GM20431 (cell line): ENCODE results near the gene NPDC1.
"Not testable (repeated sequence)": the region's sequence is repeated elsewhere in the genome, so short reads cannot be mapped to it uniquely, and the experiment has no call there.

Experiments used
- in situ Hi-C: fragments of 300-500 bp; cut with MseI, MboI; formaldehyde crosslinking; loops from one replicate; pipeline ENCODE4 v1.15.0; 2020; ENCODE audit warnings: low sequenced_read_pairs; ENCODE audit not compliant: unreplicated experiment

Gene NPDC1

GRCh38 chr9:137015976-137016375 lies 30.0 kb downstream of the NPDC1 start:
- in situ Hi-C loops: no loop called here

DNA sequence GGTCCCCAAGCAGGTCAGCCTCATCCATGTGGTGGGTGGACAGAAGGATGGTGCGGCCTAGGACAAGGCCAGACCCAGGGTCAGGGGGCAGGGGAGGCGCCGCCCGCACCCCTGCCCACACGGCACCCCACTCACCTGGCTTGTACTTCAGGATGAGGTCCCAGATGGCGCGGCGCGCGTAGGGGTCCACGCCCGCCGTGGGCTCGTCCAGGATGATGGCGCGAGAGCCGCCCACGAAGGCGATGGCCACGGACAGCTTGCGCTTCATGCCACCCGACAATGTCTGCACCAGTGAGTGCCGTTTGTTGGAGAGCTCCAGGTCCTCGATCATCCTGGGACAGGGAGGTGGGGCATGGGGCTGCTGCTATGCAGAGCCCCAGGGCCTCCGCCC lies 30.4 kb downstream of the NPDC1 start:
- in situ Hi-C loops: no loop called here

DNA sequence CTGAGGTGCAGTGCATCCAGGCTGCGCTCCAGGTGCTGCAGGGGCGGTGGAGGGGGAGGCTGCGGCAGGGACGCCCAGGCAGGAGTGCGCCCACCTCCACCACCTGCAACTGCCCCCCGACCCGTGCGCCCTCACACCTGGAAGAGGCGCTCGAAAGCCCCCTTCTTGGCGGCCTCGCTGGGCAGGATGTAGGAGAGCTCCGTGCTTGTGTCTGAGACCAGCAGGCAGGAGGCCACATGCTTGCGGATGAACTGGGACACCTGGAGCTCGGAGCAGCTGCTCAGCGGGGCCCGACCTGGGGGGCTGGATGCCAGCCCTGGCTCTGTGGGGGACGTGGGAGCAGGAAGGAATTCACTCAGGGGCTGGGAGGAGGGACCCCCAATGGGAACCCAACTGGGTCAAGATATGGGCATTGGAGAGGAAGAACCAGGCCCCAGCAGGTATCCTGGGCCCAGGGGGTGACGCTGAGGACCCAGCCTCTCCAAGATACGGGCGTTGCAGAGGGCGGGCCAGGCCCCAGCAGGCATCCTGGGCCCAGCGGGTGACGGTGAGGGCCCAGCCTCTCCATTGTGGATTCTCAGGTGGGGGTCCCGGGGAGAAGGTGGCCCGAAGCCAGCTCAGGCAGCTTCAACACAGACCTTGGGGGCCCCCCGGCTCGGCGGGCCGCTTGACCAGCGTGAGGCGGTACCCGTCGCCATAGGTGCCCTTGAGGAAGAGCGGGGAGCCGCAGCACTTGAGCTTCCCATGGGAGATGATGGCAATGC lies 31.0 kb downstream of the NPDC1 start:
- in situ Hi-C loops: no loop called here

DNA sequence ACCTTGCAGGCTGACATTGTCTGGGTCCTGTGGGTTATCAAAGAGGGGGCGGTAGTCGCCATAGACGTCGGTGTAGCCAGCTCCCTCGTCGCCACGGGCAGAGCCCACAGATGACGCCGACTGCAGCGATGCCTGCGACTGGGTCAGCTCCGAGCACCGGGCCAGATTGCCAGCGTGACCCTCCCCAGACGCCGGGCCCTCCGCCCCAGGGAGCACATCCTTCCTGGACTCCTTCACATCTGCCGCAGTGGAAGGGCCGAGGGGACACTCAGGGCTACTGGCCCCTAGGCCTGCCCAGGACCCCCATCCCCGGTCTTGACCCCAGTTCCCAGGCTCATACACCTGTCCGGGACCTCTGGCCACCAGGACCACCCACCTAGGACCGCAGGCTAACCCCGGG lies 31.8 kb downstream of the NPDC1 start:
- in situ Hi-C loops: no loop called here

DNA sequence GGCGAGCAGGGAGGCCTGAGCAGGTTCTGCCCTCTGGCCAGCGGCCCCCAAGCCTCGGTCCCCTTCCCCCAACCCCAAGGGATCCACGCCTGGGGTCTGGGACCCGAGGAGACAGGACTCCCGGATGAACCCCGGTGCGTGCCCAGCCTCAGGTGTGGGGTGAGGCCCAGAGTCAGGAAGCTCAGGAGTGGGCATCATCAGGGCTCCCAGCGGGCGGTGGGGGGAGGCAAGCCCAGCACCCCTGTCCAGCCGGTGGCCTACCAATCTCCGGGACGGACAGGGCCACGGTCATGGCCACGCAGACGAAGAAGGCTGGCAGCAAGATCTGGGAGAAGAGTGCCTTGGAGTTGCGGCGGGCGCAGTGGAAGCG lies 32.4 kb downstream of the NPDC1 start:
- in situ Hi-C loops: no loop called here

- in situ Hi-C loops: no loop called here
These were observed 33.0 kb downstream of the NPDC1 start for GRCh38 chr9:137012694-137013570.

DNA sequence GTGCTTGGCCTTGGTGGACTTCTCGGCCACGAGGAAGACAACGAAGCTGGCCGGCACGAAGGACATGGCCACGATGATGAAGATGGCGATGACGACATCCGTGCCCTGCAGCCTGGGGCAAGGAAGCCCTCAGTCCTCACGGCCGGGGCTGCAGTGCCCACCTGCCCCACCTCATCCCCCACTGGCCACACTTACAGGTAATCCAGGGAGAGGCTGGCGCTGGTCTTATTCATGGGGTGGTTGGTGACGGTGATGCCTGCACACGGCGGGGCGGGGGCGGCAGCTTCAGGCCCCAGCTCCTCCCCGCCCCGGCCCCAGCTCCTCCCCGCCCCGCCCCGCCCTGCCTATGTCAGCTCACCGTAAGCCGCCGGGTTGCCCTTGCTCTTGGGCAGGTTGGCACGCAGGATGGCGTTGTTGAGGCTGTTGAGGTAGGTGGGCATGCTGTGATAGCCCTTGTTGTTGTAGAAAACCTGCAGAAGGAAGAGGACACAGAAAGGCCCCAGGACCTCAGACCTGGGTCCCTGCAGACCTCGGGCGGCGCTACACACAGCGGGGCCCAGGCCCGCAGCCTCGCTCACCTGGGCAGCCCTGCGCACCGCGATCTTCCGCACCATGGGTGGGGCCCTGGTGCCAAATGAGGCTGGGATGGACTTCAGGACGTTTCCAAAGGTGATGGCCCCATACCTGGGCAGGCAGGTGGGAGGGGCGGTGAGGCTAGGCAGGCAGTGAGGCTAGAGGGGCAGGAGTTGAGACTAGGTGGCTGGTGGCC lies 33.9 kb downstream of the NPDC1 start:
- in situ Hi-C loops: no loop called here

DNA sequence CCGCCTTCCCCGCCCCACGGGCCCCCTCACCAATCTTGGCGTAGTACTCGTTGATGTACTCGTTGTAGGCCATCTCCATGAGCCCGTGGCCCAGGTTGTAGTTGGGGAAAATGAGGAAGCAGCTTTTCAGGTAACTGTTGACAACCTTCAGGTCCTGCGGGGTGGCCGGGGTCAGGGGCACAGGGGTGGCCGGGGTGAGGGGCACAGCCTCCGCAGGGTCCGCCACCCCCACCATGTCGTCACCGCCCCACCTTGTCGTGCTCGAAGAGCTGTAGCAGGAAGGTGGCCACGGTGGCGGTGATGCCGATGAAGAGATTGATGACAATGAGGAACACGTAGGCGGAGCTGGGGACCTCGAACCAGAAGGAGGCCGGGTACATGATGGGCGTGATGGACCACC lies 34.8 kb downstream of the NPDC1 start:
- in situ Hi-C loops: no loop called here

DNA sequence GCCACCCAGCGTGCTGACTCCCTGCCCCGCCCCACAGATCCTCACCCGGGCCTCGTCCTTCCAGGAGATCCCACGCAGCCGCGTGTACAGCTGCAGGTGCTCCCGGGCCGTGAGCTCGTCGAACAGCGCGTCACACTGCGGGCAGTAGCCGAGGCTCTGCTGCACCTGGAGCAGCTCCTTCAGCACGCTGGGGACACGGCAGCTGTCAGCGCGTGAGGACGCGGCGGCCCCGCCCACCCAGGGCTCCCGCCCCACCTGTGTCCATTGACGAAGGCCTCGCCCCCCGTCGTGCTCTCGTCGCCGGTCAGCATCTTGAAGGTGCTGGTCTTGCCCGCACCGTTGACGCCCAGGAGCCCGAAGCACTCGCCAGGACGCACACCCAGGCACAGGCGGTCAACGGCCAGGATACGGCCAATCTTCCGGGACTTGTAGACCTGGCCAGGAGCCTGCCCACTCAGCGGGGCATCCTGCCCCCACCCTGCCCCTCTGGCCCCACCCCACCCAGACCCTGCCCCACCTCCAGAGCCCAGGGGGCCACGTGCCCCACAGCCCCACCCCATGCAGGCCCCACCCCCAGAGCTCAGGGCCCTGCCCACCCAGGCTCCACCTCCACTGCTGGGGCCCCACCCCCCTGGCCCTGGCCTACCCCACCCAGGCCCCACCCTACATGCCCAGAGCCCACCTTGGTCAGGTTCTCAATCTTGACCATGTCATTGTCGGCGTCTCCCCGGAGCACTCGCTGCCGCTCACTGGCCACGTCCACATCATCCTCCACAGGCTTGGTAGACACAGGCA lies 35.8 kb downstream of the NPDC1 start:
- in situ Hi-C loops: no loop called here

- in situ Hi-C loops: no loop called here
These were observed 36.8 kb downstream of the NPDC1 start for GRCh38 chr9:137009217-137009616.

- in situ Hi-C loops: no loop called here
These were observed 37.7 kb downstream of the NPDC1 start for GRCh38 chr9:137008312-137008711.

DNA sequence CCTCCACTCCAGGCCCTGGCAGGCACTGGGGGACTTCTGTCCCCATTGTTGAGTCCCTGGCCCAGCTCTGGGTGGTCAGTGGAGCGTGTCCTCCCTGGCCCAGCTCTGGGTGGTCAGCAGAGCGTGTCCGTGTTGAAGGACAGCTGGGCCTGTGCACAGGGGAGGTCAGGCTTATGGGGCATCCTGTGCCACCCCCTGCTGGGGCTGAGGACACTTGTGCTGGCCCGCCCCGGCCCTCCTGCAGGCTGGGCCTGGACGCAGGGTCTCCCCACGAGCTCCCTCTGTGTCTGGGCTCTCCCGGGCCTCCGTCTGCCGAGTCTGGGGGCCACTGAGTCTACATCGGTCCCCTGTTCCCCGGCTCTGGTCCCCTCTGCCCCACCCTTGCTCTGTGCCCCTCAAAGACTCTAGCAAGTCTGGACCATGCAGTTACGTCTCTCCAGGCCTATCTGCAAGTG lies 38.1 kb downstream of the NPDC1 start:
- in situ Hi-C loops: no loop called here

DNA sequence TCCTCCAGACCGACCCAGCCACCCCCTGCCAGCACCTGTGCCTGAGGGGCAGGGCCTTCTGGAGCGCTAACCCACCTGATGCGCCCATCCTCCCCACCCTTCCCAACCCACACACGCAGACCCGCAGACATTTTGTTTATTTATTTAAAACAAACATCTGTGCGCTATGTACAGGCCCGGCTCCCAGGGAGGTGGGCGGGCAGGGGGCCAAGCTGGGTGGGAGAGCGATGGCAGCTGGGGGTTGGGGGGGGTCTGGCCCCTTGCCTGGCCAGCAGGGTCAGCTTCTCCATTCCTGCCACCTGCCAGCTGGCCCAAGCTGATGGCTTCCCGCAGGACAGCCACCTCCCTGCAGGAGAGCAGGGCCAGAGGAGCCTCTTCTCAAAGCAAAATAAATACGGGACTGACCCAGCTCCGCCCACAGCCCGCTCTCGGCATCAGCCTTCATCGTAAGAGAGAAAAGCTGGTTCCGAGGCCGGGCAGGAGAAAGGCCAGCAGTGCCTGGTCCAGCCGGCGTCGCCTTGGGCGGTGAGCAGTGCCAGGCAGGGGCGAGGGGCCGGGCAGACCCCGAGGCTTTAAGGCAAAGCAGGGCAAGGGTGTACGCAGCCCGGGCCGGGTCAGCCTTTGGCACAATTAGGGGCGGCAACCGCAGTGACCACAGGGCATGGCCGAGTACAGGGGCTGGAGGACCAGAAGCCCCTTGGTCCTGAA lies 38.7 kb downstream of the NPDC1 start:
- in situ Hi-C loops: no loop called here

GRCh38 chr9:137006116-137007003 lies 39.6 kb downstream of the NPDC1 start:
- in situ Hi-C loops: no loop called here

DNA sequence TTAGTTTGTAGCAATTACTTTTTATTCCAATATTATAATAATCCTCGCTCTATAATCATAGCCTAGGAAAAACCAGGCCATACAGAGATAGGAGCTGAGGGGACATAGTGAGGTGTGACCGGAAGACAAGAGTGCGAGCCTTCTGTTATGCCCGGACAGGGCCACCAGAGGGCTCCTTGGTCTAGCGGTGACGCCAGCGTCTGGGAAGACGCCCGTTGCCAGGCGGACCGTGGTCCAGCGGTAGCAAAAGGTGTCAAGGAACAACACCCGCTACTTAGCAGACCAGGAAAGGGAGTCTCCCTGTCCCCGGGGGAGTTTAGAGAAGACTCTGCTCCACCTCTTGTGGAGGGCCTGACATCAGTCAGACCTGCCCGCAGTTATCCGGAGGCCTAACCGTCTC lies 41.7 kb downstream of the NPDC1 start:
- in situ Hi-C loops: not testable (repeated sequence)

- in situ Hi-C loops: no loop called here
These were observed 43.3 kb downstream of the NPDC1 start for GRCh38 chr9:137002646-137003041.

DNA sequence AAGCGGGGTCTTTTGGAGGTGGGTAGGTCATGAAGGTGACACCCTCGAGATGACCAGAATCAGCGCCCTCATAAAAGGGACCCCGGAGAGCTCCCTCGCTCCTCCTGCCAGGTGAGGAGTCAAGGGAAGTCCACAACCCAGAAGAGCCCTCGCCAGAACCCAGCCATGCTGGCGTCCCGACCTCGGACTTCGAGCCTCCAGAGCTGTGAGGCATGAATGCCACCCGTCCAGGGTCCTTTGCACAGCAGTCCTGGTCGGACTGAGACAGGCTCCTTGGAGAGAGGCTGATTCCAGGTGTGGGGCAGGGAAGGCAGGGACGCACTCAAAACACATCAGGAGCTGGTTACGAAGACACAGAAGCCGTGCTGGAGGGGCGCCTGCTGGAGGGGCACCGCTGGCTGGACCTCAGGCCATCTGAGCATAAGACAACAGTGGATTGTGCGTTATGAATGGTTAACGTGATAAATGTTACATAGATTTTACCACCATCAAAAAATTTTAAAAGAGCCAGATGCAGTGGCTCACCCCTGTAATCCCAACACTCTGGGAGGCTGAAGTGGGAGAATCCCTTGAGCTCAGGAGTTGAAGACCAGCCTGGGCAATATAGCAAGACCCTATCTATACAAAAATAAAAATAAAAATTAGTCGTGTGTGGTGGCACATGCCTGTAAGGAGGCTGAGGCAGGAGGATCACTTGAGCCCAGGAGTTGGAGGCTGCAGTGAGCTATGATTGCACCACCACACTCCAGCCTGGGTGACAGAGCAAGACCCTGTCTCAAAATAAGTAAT lies 43.9 kb downstream of the NPDC1 start:
- in situ Hi-C loops: no loop called here
